T-helper 1 cell treated with Interleukin-12 subunit alpha and Interleukin-12 subunit beta and Interleukin-4 antibody, amounts not matched to agents 30 μg/mL and 1 μg/mL, for 36 hours (primary cell): ENCODE data around the gene NCK1.
"Not testable (repeated sequence)": the region's sequence is repeated elsewhere in the genome, so short reads cannot be mapped to it uniquely, and the experiment has no call there.

Experiments
- H3K27ac Mint-ChIP-seq: one replicate; pipeline ENCODE4 v1.8.0; 2021; ENCODE audit warnings: mild to moderate bottlenecking, mixed read lengths
- H3K27me3 Mint-ChIP-seq: one replicate; pipeline ENCODE4 v1.8.0; 2021; ENCODE audit warnings: low read depth, mixed read lengths
- H3K36me3 Mint-ChIP-seq: one replicate; pipeline ENCODE4 v1.8.0; 2021; ENCODE audit warnings: low read depth, mixed read lengths
- H3K4me1 Mint-ChIP-seq: one replicate; pipeline ENCODE4 v1.8.0; 2021; ENCODE audit warnings: low read depth, mixed read lengths
- H3K4me3 Mint-ChIP-seq: one replicate; pipeline ENCODE4 v1.8.0; 2021; ENCODE audit warnings: mild to moderate bottlenecking, moderate library complexity, mixed read lengths
- H3K9me3 Mint-ChIP-seq: one replicate; pipeline ENCODE4 v1.8.0; 2021; ENCODE audit warnings: mixed read lengths

Gene NCK1

DNA sequence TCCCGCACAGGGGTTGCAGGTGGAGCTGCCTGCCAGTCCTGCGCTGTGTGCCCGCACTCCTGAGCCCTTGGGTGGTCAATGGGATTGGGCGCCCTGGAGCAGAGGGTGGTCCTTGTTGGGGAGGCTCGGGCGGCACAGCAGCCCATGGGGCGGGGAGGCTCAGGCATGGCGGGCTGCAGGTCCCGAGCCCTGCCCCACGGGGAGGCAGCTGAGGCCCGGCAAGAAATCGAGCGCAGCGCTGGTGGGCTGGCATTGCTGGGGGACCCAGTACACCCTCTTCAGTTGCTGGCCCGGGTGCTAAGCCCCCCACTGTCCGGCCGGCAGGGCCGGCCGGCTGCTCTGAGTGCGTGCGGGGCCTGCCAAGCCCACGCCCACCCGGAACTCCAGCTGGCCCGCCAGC, 27.9 kb downstream of the NCK1 start:
- Mint-ChIP-seq H3K4me1 (peaks cover 35% of the 10 kb centered on the region), H3K4me3 (no peak overlapping the region), H3K36me3 (peaks cover 39% of the 10 kb centered on the region), H3K27me3 (no peaks in the 10 kb centered on the region), H3K27ac (no peak overlapping the region), H3K9me3 (peaks cover 19% of the 10 kb centered on the region)

- Mint-ChIP-seq H3K36me3 (peaks cover 40% of the 10 kb centered on the region), H3K27me3 (no peaks in the 10 kb centered on the region), H3K4me3 (no peak overlapping the region), H3K27ac (no peak overlapping the region), H3K4me1 (peaks cover 23% of the 10 kb centered on the region), H3K9me3 (peaks cover 19% of the 10 kb centered on the region)
These were observed 30.2 kb downstream of the NCK1 start for GRCh38 chr3:136891934-136892855.

- Mint-ChIP-seq H3K9me3 (peaks cover 19% of the 10 kb centered on the region), H3K36me3 (peaks cover 36% of the 10 kb centered on the region), H3K27ac (no peak overlapping the region), H3K4me1 (peaks cover 29% of the 10 kb centered on the region), H3K27me3 (no peaks in the 10 kb centered on the region), H3K4me3 (no peak overlapping the region)
These were observed 31.9 kb downstream of the NCK1 start for GRCh38 chr3:136893848-136894443.

- not testable (repeated sequence) for H3K27ac Mint-ChIP-seq, H3K27me3 Mint-ChIP-seq, H3K4me3 Mint-ChIP-seq
- Mint-ChIP-seq H3K36me3 (peaks cover 38% of the 10 kb centered on the region), H3K4me1 (peaks cover 51% of the 10 kb centered on the region), H3K9me3 (peaks cover 11% of the 10 kb centered on the region)
These were observed 35.2 kb downstream of the NCK1 start for GRCh38 chr3:136897171-136897570.

GRCh38 chr3:136898549-136898948, 36.5 kb downstream of the NCK1 start:
- peaks cover 39% of the 10 kb centered on the region for H3K36me3 Mint-ChIP-seq
- peaks cover 19% of the 10 kb centered on the region for H3K9me3 Mint-ChIP-seq
- no peak overlapping the region for H3K4me3 Mint-ChIP-seq
- peak overlapping the region; percentile 43 for H3K27ac Mint-ChIP-seq
- H3K27me3 Mint-ChIP-seq, result no peaks in the 10 kb centered on the region
- H3K4me1 Mint-ChIP-seq, result peaks cover 50% of the 10 kb centered on the region

- Mint-ChIP-seq H3K27me3 (no peaks in the 10 kb centered on the region), H3K27ac (no peak overlapping the region), H3K4me3 (no peak overlapping the region), H3K9me3 (peaks cover 23% of the 10 kb centered on the region), H3K36me3 (peaks cover 41% of the 10 kb centered on the region), H3K4me1 (peaks cover 47% of the 10 kb centered on the region)
These were observed 36.9 kb downstream of the NCK1 start for GRCh38 chr3:136898954-136899353.

GRCh38 chr3:136899622-136900158, 37.7 kb downstream of the NCK1 start:
- no peaks in the 10 kb centered on the region for H3K27me3 Mint-ChIP-seq
- H3K27ac Mint-ChIP-seq, result peak overlapping the region; percentile 13
- H3K4me1 Mint-ChIP-seq, result peaks cover 43% of the 10 kb centered on the region
- no peak overlapping the region for H3K4me3 Mint-ChIP-seq
- H3K36me3 Mint-ChIP-seq, result peaks cover 42% of the 10 kb centered on the region
- H3K9me3 Mint-ChIP-seq, result peaks cover 27% of the 10 kb centered on the region

- Mint-ChIP-seq H3K4me1 (peaks cover 43% of the 10 kb centered on the region), H3K36me3 (peaks cover 47% of the 10 kb centered on the region), H3K9me3 (peaks cover 28% of the 10 kb centered on the region)
- not testable (repeated sequence) for H3K27me3 Mint-ChIP-seq, H3K4me3 Mint-ChIP-seq, H3K27ac Mint-ChIP-seq
These were observed 38.7 kb downstream of the NCK1 start for GRCh38 chr3:136900694-136901093.

DNA sequence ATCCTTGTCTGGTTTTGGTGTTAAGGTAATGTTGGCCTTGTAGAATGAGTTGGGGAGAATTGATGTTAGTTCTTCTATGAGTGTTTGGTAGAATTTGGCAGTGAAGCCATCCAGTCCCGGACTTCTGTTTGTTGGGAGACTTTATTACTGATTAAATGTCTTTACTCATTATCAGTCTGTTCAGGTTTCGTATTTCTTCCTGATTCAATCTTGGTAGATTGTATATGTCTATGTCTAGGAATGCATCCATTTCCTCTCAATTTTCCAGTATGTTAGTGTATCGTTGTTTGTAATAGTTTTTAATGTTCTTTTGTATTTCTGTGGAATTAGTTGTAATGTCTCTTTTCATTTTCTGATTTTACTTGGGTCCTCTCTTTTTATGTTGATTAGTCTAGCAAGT, 39.4 kb downstream of the NCK1 start:
- H3K4me3 Mint-ChIP-seq, result no peak overlapping the region
- no peaks in the 10 kb centered on the region for H3K27me3 Mint-ChIP-seq
- H3K9me3 Mint-ChIP-seq, result peaks cover 31% of the 10 kb centered on the region
- H3K27ac Mint-ChIP-seq, result no peak overlapping the region
- peaks cover 48% of the 10 kb centered on the region for H3K36me3 Mint-ChIP-seq
- peaks cover 45% of the 10 kb centered on the region for H3K4me1 Mint-ChIP-seq

GRCh38 chr3:136902530-136902929, 40.5 kb downstream of the NCK1 start:
- H3K36me3 Mint-ChIP-seq, result peaks cover 48% of the 10 kb centered on the region
- peaks cover 31% of the 10 kb centered on the region for H3K9me3 Mint-ChIP-seq
- not testable (repeated sequence) for H3K4me3 Mint-ChIP-seq, H3K27ac Mint-ChIP-seq, H3K27me3 Mint-ChIP-seq
- peaks cover 56% of the 10 kb centered on the region for H3K4me1 Mint-ChIP-seq

- Mint-ChIP-seq H3K4me3 (no peak overlapping the region), H3K36me3 (peaks cover 45% of the 10 kb centered on the region), H3K4me1 (peaks cover 60% of the 10 kb centered on the region), H3K27me3 (no peaks in the 10 kb centered on the region), H3K9me3 (peaks cover 31% of the 10 kb centered on the region), H3K27ac (no peak overlapping the region)
These were observed 41.9 kb downstream of the NCK1 start for GRCh38 chr3:136903899-136904298.

- Mint-ChIP-seq H3K36me3 (peaks cover 41% of the 10 kb centered on the region), H3K4me3 (no peak overlapping the region), H3K27ac (no peak overlapping the region), H3K27me3 (no peaks in the 10 kb centered on the region), H3K4me1 (peaks cover 61% of the 10 kb centered on the region), H3K9me3 (peaks cover 31% of the 10 kb centered on the region)
These were observed 42.7 kb downstream of the NCK1 start for GRCh38 chr3:136904746-136905145.

- Mint-ChIP-seq H3K4me3 (no peak overlapping the region), H3K9me3 (peaks cover 31% of the 10 kb centered on the region), H3K4me1 (peaks cover 60% of the 10 kb centered on the region), H3K27ac (no peak overlapping the region), H3K27me3 (no peaks in the 10 kb centered on the region), H3K36me3 (peaks cover 35% of the 10 kb centered on the region)
These were observed 43.5 kb downstream of the NCK1 start for GRCh38 chr3:136905549-136905948.

- H3K27ac Mint-ChIP-seq, result no peak overlapping the region
- peaks cover 54% of the 10 kb centered on the region for H3K4me1 Mint-ChIP-seq
- H3K27me3 Mint-ChIP-seq, result no peaks in the 10 kb centered on the region
- no peak overlapping the region for H3K4me3 Mint-ChIP-seq
- peaks cover 36% of the 10 kb centered on the region for H3K36me3 Mint-ChIP-seq
- peaks cover 36% of the 10 kb centered on the region for H3K9me3 Mint-ChIP-seq
These were observed 44.7 kb downstream of the NCK1 start for GRCh38 chr3:136906725-136907124.

GRCh38 chr3:136908297-136908696, 46.3 kb downstream of the NCK1 start:
- no peak overlapping the region for H3K4me3 Mint-ChIP-seq
- no peaks in the 10 kb centered on the region for H3K27me3 Mint-ChIP-seq
- H3K27ac Mint-ChIP-seq, result no peak overlapping the region
- peaks cover 55% of the 10 kb centered on the region for H3K4me1 Mint-ChIP-seq
- peaks cover 28% of the 10 kb centered on the region for H3K9me3 Mint-ChIP-seq
- peaks cover 32% of the 10 kb centered on the region for H3K36me3 Mint-ChIP-seq
